B cell (primary cell): ENCODE results near the gene CAMK1D. TPM values are rescaled to one million over a fixed set of nuclear protein-coding genes. Genes with fewer than 3 reads are reported as not detected.

Source experiments
- ATAC-seq: fragments of 200-7000 bp; cut with Tn5 transposase; one replicate; pipeline ENCODE4 v1.10.0; 2021; ENCODE audit warnings: low read depth, mild to moderate bottlenecking, moderate number of reproducible peaks, moderate library complexity
- CTCF ChIA-PET: fragments of 350-600 bp; sonication (Branson Sonifier 250); formaldehyde crosslinking; loops from one replicate; lab custom pipeline; 2021; ENCODE audit warnings: antibody characterized with exemption, inconsistent platforms; lab: Charles Lee
- POLR2A ChIA-PET: fragments of 350-600 bp; sonication (Branson Sonifier 250); formaldehyde crosslinking; loops from one replicate; lab custom pipeline; 2021; ENCODE audit warnings: antibody characterized with exemption; lab: Charles Lee
- DNase-seq: peaks from one replicate; pipeline ENCODE4 v3.0.0; 2013
- H2AFZ ChIP-seq: 2 replicates; pipeline ENCODE4 v1.6.1; 2012; ENCODE audit warnings: mild to moderate bottlenecking, low read depth, low read length; ENCODE audit not compliant: insufficient read depth, poor library complexity, severe bottlenecking
- H3K27ac ChIP-seq, 2 donors: 1 replicate in 1 of 2; 2 replicates in 1 of 2; pipeline ENCODE4 v1.5.1; 2012 to 2013; ENCODE audit warnings: low read length in 2 of 2, mild to moderate bottlenecking in 2 of 2, moderate library complexity in 1 of 2
- H3K27me3 ChIP-seq, 4 experiments: fragments of 200-600 bp in 1 of 4; sonication (generic) in 1 of 4; replicated peaks in 1 of 4; 1 replicate in 2 of 4; 2 replicates in 2 of 4; pipeline versions ENCODE4 v1.6.1 to v1.7.0; 2013 to 2016; ENCODE audit warnings: low read length in 3 of 4, mild to moderate bottlenecking in 2 of 4, mixed read lengths in 1 of 4, moderate library complexity in 1 of 4; ENCODE audit not compliant: insufficient read depth in 4 of 4, control insufficient read depth in 3 of 4; ENCODE audit errors: control extremely low read depth in 1 of 4
- H3K36me3 ChIP-seq, 2 experiments: replicated peaks in 1 of 2; 1 replicate in 1 of 2; 2 replicates in 1 of 2; pipeline versions ENCODE4 v1.6.1 to v1.7.1; 2013; ENCODE audit warnings: low read length in 1 of 2; ENCODE audit not compliant: insufficient read depth in 2 of 2, control insufficient read depth in 1 of 2; ENCODE audit errors: control extremely low read depth in 1 of 2, extremely low read depth in 1 of 2
- H3K4me1 ChIP-seq, 2 donors: fragments of 200-600 bp in 1 of 2; sonication (generic) in 1 of 2; 1 replicate in 1 of 2; 2 replicates in 1 of 2; pipeline versions ENCODE4 v1.5.1 to v1.6.1; 2013 to 2017; ENCODE audit warnings: low read length in 2 of 2; ENCODE audit not compliant: control insufficient read depth in 2 of 2, insufficient read depth in 2 of 2
- H3K4me2 ChIP-seq: replicated peaks from 2 replicates; pipeline ENCODE3; 2012; ENCODE audit warnings: mild to moderate bottlenecking, low read depth, low read length; ENCODE audit not compliant: poor library complexity, severe bottlenecking
- H3K4me3 ChIP-seq, 5 experiments: fragments of 200-600 bp in 1 of 5; sonication (generic) in 1 of 5; 1 replicate in 3 of 5; 2 replicates in 2 of 5; pipeline versions ENCODE4 v1.5.1 to v1.7.0; 2011 to 2016; ENCODE audit warnings: low read length in 4 of 5, mild to moderate bottlenecking in 4 of 5, low read depth in 2 of 5, control low read depth in 1 of 5, moderate library complexity in 1 of 5; ENCODE audit not compliant: insufficient read depth in 1 of 5; ENCODE audit errors: control extremely low read depth in 1 of 5, extremely low read depth in 1 of 5
- H3K79me2 ChIP-seq: fragments of 200-600 bp; sonication (generic); one replicate; pipeline ENCODE4 v1.6.0; 2016; ENCODE audit warnings: low read length; ENCODE audit not compliant: control insufficient read depth, insufficient read depth
- H3K9ac ChIP-seq: fragments of 200-600 bp; sonication (generic); 2 replicates; pipeline ENCODE4 v1.6.1; 2017; ENCODE audit warnings: mild to moderate bottlenecking, low read length, moderate library complexity
- H3K9me3 ChIP-seq, 3 donors: one replicate each; pipeline versions ENCODE4 v1.6.1 to v1.7.1; 2013; ENCODE audit warnings: low read length in 2 of 3; ENCODE audit not compliant: control insufficient read depth in 2 of 3, insufficient read depth in 1 of 3; ENCODE audit errors: control extremely low read depth in 1 of 3
- H4K20me1 ChIP-seq: 2 replicates; pipeline ENCODE4 v1.6.0; 2012; ENCODE audit warnings: mild to moderate bottlenecking, low read length; ENCODE audit not compliant: insufficient read depth, control insufficient read depth, poor library complexity, severe bottlenecking
- H3K27ac Mint-ChIP-seq: one replicate; pipeline ENCODE4 v1.8.0; 2021; ENCODE audit warnings: mixed read lengths
- H3K27me3 Mint-ChIP-seq: one replicate; pipeline ENCODE4 v1.8.0; 2021; ENCODE audit warnings: mixed read lengths
- H3K4me1 Mint-ChIP-seq: one replicate; pipeline ENCODE4 v1.8.0; 2021; ENCODE audit warnings: mixed read lengths
- H3K4me3 Mint-ChIP-seq: one replicate; pipeline ENCODE4 v1.8.0; 2021; ENCODE audit warnings: mixed read lengths
- H3K9me3 Mint-ChIP-seq: one replicate; pipeline ENCODE4 v1.8.0; 2022; ENCODE audit warnings: mixed read lengths; ENCODE audit not compliant: insufficient read depth
- CTCF ChIP-seq: fragments of 200-600 bp; IDR thresholded peaks from one replicate; pipeline ENCODE4 v1.8.0; 2022; ENCODE audit warnings: antibody characterized with exemption, mild to moderate bottlenecking
- EZH2 ChIP-seq: IDR thresholded peaks from 2 replicates; pipeline ENCODE4 v1.6.1; 2012; ENCODE audit warnings: borderline replicate concordance, low read depth, mild to moderate bottlenecking, moderate library complexity, low read length; ENCODE audit not compliant: insufficient read depth, poor library complexity, severe bottlenecking
- WGBS: methylation state at CpG from one replicate; pipeline ENCODE4 v1.1.5; 2013; ENCODE audit warnings: missing lambda C conversion rate; ENCODE audit not compliant: insufficient coverage; 5-methylcytosine and 5-hydroxymethylcytosine counted together
- intact Hi-C: fragments of 100-400 bp; cut with micrococcal nuclease; formaldehyde crosslinking; loops from one replicate; pipeline ENCODE4 v1.10.0; 2022
- polyA plus RNA-seq: library from polyadenylated mRNA; depleted of rRNA; stranded (reverse); fragments of >200 nt; gene quantifications from 2 replicates; pipeline ENCODE4 v1.2.3, GENCODE V29; 2012
- total RNA-seq, 2 donors: library from RNA; stranded (reverse); fragments of 120-200 nt in 1 of 2; gene quantifications; 1 replicate in 1 of 2; 2 replicates in 1 of 2; pipeline versions ENCODE4 v1.2.3 to v1.2.4, GENCODE V29; 2013 to 2022

Gene CAMK1D
- total and polyA plus RNA-seq, 2 donors (not counting 1 experiment from before 2014, with no cell fraction given): 34.1 to 69.7 TPM

- no peak overlapping the region for H3K27ac ChIP-seq
- ChIA-PET POLR2A (no interaction called here), CTCF (no interaction called here)
- H3K79me2 ChIP-seq: peaks cover 97% of the 10 kb centered on the region
- H3K4me1 Mint-ChIP-seq: peaks cover 39% of the 10 kb centered on the region
- H3K4me2 ChIP-seq: no peak overlapping the region
- no peaks in the 10 kb centered on the region for H3K9me3 ChIP-seq
- H3K4me3 ChIP-seq: no peak overlapping the region
- peaks cover 0 to 7% of the 10 kb centered on the region in 2 donors for H3K4me1 ChIP-seq
- H3K27ac Mint-ChIP-seq: no peak overlapping the region
- no peak overlapping the region for H3K9ac ChIP-seq
- no peaks in the 10 kb centered on the region for H3K27me3 ChIP-seq
- no peak overlapping the region for H3K4me3 Mint-ChIP-seq
- no peaks in the 10 kb centered on the region for H3K36me3 ChIP-seq
- peaks cover 86% of the 10 kb centered on the region for H4K20me1 ChIP-seq
- no peak overlapping the region for H2AFZ ChIP-seq
- WGBS: no CpG with 5 or more reads among the region's 4 CpGs
- H3K27me3 Mint-ChIP-seq: no peaks in the 10 kb centered on the region
- intact Hi-C loops: no loop called here
- TF ChIP-seq EZH2 (no peak), CTCF (no peak)
- no peak for ATAC-seq
- DNase-seq: no peak
- H3K9me3 Mint-ChIP-seq: no peaks in the 10 kb centered on the region
Measured at GRCh38 chr10:12533151-12533550, 183.8 kb downstream of the CAMK1D start.

DNA sequence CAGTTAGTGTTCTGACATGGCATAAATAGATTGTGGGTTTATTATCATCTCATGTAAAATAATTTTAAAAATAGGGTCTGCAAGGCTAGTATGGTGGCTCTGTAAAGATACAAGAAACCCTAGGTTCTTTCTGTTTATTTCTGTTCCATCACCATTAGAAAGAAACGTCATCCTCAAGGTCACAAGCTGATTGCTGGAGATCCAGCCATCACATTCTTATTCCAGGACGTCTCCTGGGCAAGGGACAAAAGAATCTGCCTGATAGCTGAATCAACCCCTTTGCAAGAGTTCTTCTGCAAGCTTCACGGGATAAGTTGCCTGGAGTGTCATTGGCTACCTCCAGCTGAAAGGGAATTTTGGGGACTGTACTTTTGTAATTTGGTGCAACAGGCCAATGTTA lies 184.4 kb downstream of the CAMK1D start:
- ChIA-PET CTCF (interaction anchor here (1.4 kb wide), 1 partner anchor 123 kb away, joined by 3 read pairs; no protein-coding TSS in a partner anchor), POLR2A (no interaction called here)
- Histone ChIP-seq H3K4me3 (no peak overlapping the region), H2AFZ (no peak overlapping the region), H3K79me2 (peaks cover 97% of the 10 kb centered on the region), H3K9ac (no peak overlapping the region), H3K27me3 (no peaks in the 10 kb centered on the region), H4K20me1 (peaks cover 86% of the 10 kb centered on the region), H3K9me3 (no peaks in the 10 kb centered on the region), H3K4me2 (no peak overlapping the region), H3K36me3 (no peaks in the 10 kb centered on the region), H3K4me1 (peaks cover 0 to 7% of the 10 kb centered on the region in 2 donors), H3K27ac (no peak overlapping the region)
- 90% methylated on average over 2 of the region's 3 CpGs for WGBS
- H3K27ac Mint-ChIP-seq: no peak overlapping the region
- ATAC-seq (no peak), DNase-seq (no peak)
- intact Hi-C loops: no loop called here
- no peak overlapping the region for H3K4me3 Mint-ChIP-seq
- no peaks in the 10 kb centered on the region for H3K27me3 Mint-ChIP-seq
- no peak for TF ChIP-seq CTCF
- no peak for TF ChIP-seq EZH2
- H3K9me3 Mint-ChIP-seq: no peaks in the 10 kb centered on the region
- peaks cover 44% of the 10 kb centered on the region for H3K4me1 Mint-ChIP-seq
